ENCODE measurements around the gene KLHL6.
"Not testable (repeated sequence)": the region's sequence is repeated elsewhere in the genome, so short reads cannot be mapped to it uniquely, and the experiment has no call there.

Gene KLHL6

DNA sequence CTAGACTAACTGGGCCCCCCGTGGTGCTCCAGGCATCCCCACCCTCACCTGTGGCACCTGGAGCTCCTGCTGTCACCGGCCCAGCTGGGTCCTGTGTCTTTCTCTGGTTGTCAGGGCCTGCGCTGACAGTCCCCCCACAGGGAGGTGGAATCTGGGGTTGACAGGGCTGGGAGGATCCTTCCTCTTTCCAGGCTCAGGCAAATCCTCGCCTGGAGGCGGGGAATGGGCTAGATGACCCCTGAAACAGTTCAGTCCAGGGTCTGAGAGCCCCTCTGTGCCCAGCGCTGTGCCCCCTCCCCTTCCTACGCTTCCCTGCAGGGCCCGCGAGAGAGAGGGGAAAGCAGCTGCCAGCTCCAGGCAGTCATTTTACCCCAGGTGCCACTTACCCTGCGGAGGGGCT, 77.0 kb downstream of the KLHL6 start:
- no peak overlapping the region for H3K4me3 ChIP-seq (replicated peaks; ENCODE audit: low read depth, low read length)
- TF ChIP-seq, protein P1, sequence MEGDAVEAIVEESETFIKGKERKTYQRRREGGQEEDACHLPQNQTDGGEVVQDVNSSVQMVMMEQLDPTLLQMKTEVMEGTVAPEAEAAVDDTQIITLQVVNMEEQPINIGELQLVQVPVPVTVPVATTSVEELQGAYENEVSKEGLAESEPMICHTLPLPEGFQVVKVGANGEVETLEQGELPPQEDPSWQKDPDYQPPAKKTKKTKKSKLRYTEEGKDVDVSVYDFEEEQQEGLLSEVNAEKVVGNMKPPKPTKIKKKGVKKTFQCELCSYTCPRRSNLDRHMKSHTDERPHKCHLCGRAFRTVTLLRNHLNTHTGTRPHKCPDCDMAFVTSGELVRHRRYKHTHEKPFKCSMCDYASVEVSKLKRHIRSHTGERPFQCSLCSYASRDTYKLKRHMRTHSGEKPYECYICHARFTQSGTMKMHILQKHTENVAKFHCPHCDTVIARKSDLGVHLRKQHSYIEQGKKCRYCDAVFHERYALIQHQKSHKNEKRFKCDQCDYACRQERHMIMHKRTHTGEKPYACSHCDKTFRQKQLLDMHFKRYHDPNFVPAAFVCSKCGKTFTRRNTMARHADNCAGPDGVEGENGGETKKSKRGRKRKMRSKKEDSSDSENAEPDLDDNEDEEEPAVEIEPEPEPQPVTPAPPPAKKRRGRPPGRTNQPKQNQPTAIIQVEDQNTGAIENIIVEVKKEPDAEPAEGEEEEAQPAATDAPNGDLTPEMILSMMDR (IDR thresholded peaks at IDR 0.05; ENCODE audit: low read depth, low read length, missing control alignments) = no peak
- DNase-seq (ENCODE audit: extremely low read depth, low read depth) = no peak

DNA sequence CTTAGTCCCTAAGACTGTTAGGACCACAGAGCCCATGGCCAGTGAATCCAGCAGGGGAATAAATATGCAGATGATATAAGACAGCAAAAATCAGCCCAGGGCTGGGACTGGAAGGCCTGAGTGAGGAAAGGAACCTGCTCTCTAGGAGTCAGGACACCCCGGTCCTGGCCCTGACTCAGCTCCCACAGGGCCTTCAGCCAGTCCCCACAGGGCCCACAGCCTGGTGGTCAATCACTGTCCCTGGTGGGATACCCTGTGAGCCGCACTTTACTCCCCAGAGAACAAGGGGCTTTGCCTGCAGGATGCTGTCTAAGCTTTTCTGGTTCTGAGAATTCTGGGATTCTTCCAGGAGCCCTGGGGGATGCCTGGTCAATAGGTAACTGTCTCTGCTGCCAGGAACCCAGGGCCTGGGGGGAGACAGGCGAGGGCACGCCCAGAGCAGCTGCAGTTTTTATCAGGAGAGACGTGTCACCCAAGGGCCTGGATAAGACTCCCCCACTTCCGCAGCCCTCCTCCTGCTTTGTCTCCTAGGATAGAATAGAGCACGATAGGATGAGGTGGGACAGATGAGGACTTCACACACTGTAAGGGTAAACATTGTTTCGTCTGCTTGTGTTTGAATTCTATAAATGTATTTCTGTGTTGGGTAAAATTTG, 77.6 kb downstream of the KLHL6 start:
- no peak overlapping the region for H3K4me3 ChIP-seq (replicated peaks; ENCODE audit: low read depth, low read length)
- TF ChIP-seq, protein P1 (IDR thresholded peaks at IDR 0.05; ENCODE audit: low read depth, low read length, missing control alignments) = no peak
- no peak for DNase-seq (ENCODE audit: extremely low read depth, low read depth)

DNA sequence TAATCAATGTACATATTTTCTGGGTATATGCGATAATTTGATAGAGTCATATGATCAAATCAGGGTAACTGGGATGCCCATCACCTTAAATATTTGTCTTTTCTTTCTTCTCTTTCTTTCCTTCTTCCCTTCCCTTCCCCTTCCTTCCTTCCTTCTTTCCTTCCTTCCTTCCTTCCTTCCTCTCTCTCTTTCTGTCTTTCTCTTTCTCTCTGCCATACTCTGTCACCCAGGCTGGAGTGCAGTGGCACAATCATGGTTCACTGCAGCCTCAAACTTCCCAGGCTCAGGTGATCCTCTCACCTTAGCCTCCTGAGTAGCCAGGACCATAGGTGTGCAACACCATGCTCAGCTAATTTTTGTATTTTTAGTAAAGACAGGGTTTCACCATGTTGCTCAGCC, 79.7 kb downstream of the KLHL6 start:
- H3K4me3 ChIP-seq (replicated peaks; ENCODE audit: low read depth, low read length); DNase-seq (ENCODE audit: extremely low read depth, low read depth): not testable (repeated sequence)

DNA sequence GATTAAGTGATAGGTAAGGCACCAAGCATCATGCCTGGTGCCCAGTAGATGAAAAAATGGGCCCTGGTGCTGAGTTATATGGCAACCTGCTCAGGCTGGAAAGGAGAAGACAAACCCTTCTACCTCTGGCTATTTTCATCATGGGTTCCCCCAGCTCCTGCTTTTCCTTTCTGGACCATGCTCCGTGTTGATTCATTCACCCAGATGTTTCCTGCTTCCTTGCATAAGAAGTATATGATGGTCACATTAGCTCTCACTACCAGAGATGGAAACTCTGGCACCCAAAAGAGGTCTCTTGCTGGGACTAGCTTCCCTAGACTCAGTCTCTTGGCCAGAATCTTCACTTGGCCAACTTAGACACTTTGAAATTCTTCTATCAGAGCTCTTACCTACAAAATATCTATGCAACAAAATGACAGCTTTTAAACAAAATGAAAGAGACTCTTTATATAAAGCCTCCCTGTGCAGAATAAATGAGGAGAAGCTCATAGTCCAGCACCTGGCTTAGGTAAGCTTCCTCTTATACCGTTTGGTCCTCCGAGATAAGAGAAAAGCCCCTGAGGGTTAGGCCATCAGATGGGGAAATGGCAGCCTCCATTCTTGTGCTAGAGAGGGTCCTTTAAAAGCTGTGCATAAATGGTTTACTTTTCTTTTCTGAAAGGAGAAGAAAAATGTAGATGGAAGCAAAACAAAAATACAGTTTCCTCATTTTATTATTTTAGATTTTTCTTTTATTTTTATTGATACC, 80.3 kb downstream of the KLHL6 start:
- no peak for DNase-seq (ENCODE audit: extremely low read depth, low read depth)
- H3K4me3 ChIP-seq (replicated peaks; ENCODE audit: low read depth, low read length) = no peak overlapping the region
- TF ChIP-seq, protein P1 (IDR thresholded peaks at IDR 0.05; ENCODE audit: low read depth, low read length, missing control alignments) = no peak

DNA sequence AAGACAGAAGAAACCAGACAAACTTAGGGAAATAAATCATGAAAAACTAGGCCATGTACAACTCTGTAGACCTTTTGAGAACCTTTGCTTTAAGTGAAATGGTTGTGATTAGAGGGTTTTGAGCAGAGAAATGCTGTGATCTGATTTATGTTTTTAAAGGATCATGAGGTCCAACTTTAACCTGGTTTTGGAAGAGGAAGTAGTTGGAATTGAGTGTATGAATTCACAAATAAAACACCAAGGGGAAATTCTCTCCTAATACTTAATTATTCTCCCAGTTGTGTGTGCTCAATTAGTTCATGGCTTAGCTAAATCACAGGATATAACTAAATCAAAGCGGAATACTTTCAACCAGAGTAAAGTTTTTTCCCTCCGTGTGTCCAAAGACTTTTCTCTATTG, 81.5 kb downstream of the KLHL6 start:
- no peak overlapping the region for H3K4me3 ChIP-seq (replicated peaks; ENCODE audit: low read depth, low read length)
- TF ChIP-seq, protein P1 (IDR thresholded peaks at IDR 0.05; ENCODE audit: low read depth, low read length, missing control alignments) = no peak
- no peak for DNase-seq (ENCODE audit: extremely low read depth, low read depth)

DNA sequence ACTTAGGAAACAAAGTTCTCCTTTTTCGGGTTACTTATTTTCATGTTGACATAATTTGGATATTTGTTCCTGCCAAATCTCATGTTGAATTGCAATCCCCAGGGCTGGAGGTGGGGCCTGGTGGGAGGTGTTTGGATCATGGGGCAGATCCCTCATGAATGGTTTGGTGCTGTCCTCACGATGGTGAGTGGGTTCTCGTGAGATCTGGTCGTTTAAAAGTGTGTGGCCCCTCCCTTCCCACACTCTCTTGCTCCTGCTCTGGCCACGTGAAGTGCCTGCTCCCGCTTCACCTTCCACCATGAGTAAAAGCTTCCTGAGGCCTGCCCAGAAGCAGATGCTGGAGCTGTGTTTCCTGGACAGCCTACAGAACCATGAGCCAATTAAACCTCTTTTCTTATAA, 83.4 kb downstream of the KLHL6 start:
- no peak for DNase-seq (ENCODE audit: extremely low read depth, low read depth)
- H3K4me3 ChIP-seq (replicated peaks; ENCODE audit: low read depth, low read length) = no peak overlapping the region
- TF ChIP-seq, protein P1 (IDR thresholded peaks at IDR 0.05; ENCODE audit: low read depth, low read length, missing control alignments) = no peak

DNA sequence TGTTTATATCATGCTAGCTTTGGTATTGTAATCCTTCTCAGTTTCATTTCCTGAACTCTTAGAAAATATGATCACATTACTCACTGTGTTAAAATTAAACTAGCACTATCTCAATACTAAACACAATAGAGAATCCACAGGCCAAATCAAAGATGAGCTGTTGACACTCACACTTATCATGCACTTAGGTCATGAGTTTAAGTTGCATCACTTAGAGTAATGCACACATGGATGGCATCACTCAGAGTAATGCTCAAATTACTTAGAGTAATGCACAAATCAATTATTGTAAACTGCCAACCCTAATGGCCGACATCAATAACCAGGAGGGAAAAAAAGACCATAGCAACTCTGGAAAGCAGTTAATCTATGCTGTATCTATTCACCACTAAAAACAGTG, 87.1 kb downstream of the KLHL6 start:
- no peak for DNase-seq (ENCODE audit: extremely low read depth, low read depth)
- no peak overlapping the region for H3K4me3 ChIP-seq (replicated peaks; ENCODE audit: low read depth, low read length)

More for the DNA sequence above, 87.1 kb downstream of the KLHL6 start:
- TF ChIP-seq, protein P1 (IDR thresholded peaks at IDR 0.05; ENCODE audit: low read depth, low read length, missing control alignments) = no peak
